Head of caudate nucleus (tissue), 42 donors: Measurements from ENCODE around the gene ASCL2.

ENCODE experiments used
- DNase-seq, 42 donors: peaks; one replicate each; pipeline versions ENCODE4 v3.0.0 to v3.0.0-alpha.2; 2020 to 2021; ENCODE audit warnings: mixed read lengths in 7 of 42
- intact Hi-C: fragments of 100-400 bp; cut with DNase I; formaldehyde crosslinking; loops from one replicate; pipeline ENCODE4 v1.15.0; 2022

Gene ASCL2

GRCh38 chr11:2310786-2311352, 40.5 kb upstream of the ASCL2 start:
- peak in 2 of 42 donors; percentile 5 to 9 for DNase-seq
- intact Hi-C loops = loop anchor here (10.0 kb wide), 1 partner anchor 64 kb away; the partner anchor contains the start of gene CD81

DNA sequence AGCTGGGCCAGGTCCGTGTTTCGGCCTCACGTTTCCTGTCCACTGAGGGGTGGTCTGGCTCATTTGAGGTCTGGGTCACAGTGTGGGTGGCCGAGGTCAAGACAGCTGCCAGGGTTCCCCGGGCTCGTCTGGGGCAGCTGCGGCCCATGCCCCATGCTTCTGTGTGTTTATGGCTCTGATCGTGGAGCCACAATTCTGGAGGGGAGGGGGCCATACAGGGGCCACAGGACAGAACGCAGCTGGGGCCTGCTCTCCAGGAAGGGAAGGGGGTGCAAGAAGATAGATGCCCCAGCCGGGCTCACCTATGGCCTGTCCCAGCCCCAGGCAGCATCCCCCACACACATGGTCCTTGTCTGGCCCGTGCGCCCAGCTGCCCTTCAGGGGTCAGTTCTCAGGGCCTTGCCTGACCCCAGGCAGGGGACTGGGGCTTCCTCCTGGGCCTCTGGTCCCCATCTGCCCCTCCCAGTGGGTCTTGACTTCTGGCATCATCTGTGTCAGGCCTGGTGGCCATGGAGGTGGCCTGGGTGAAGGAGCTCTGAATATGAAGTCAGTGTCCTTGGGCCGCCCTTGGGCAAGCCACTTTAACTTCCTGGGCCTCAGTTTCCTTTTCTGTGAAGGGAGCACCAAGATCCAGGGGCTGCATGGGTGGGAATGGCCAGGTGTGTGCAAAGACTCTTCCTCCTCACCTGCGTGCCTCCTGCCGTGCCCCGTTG, 39.8 kb upstream of the ASCL2 start:
- intact Hi-C loops = loop anchor here (10.0 kb wide), 1 partner anchor 65 kb away; the partner anchor contains the start of gene CD81
- DNase-seq = peak in 2 of 42 donors; percentile 4 to 13

- intact Hi-C loops = loop anchor here (10.0 kb wide), 3 partner anchors 65 to 585 kb away; partner anchors contain the start of gene CD81
- DNase-seq = no peak
Measured at GRCh38 chr11:2309251-2310072, 39.1 kb upstream of the ASCL2 start.

GRCh38 chr11:2308713-2309112, 38.3 kb upstream of the ASCL2 start:
- intact Hi-C loops = loop anchor here (10.0 kb wide), 2 partner anchors 226 to 586 kb away; no protein-coding TSS in a partner anchor
- no peak for DNase-seq

- DNase-seq = peak in 1 of 42 donors; percentile 11
- intact Hi-C loops = loop anchor here (10.0 kb wide), 2 partner anchors 227 to 587 kb away; no protein-coding TSS in a partner anchor
Measured at GRCh38 chr11:2307501-2308331, 37.3 kb upstream of the ASCL2 start.

GRCh38 chr11:2306877-2307500, 36.6 kb upstream of the ASCL2 start:
- DNase-seq = peak in 6 of 42 donors; percentile 1 to 39 (median 14)
- intact Hi-C loops = loop anchor here (10.0 kb wide), 2 partner anchors 228 to 588 kb away; no protein-coding TSS in a partner anchor

GRCh38 chr11:2306452-2306823, 36.0 kb upstream of the ASCL2 start:
- DNase-seq = peak in 8 of 42 donors; percentile 3 to 40 (median 12)
- intact Hi-C loops = loop anchor here (10.0 kb wide), 2 partner anchors 228 to 588 kb away; no protein-coding TSS in a partner anchor

DNA sequence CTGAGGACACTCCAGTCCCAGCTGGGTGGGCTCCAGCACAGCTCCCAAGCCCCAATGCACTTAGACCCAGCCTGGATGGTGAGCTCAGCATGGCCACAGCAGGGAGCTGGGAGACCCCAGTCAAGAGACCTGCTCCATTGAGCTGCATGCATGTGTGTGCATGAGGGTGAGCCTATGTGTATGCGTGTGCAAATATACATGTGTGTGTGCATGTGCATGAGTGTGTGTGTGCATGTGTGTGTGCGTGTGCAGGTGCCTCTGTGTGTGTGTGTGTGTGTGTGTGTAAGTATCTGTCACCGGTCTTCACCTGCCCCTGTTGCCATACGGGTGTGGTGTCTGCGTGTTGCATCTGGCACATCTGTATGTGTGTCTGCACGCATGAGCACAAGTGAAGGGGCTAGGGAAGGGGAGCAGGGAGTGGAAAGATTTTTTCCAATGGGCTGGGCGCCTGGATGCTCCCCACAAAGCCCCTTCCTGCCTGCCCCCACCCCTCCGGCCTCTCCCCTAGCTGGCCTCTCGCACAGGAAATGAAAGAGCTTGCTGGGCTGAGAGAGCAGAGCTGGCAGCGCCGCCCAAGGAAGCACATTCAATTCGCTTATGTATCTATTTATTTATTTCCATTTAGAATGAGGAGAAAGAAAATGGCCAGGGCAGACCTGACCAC, 35.5 kb upstream of the ASCL2 start:
- intact Hi-C loops = loop anchor here (2.0 to 10.0 kb wide), 3 partner anchors 115 to 589 kb away; no protein-coding TSS in a partner anchor
- peak in 9 of 42 donors; percentile 2 to 43 (median 25) for DNase-seq

- DNase-seq = peak; percentile 83 to 96 (median 90)
- intact Hi-C loops = loop anchor here (2.0 to 10.0 kb wide), 3 partner anchors 116 to 590 kb away; no protein-coding TSS in a partner anchor
Measured at GRCh38 chr11:2305140-2305778, 34.9 kb upstream of the ASCL2 start.

DNA sequence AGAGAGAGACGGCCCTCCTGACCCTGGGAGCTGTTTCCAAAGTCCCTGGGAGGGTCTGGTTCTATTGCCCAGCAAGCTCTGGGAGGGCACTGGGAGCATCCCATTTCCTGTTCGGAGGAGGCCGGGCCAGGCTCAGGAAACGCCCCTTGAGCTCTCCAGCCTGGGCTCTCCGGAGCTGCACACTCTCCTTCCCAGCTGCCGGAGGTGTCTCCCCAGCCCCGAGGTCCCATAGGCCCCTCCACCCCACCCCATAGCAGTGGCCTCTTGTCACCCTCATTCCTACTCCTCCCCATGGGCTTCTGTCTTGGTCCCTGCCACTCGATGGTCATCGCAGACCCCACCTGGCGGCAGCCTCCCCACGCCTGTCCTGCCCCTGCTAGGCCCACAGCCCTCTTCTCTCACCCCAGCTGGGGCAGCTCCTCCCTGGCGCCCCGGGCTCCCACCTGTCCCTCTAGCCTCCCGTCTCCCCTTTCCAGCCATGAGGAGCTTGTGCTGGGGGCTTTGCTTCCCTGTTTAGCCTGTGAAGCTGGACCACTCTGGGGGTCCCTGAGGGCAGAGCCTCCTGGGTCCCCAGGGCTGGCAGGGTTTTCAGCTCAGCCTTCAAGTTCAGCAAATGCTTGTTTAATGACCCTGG, 34.2 kb upstream of the ASCL2 start:
- intact Hi-C loops = loop anchor here (2.0 to 10.0 kb wide), 3 partner anchors 116 to 590 kb away; no protein-coding TSS in a partner anchor
- peak in 11 of 42 donors; percentile 3 to 30 (median 11) for DNase-seq

- DNase-seq = peak in 10 of 42 donors; percentile 2 to 34 (median 11)
- intact Hi-C loops = loop anchor here (2.0 to 10.0 kb wide), 3 partner anchors 117 to 591 kb away; no protein-coding TSS in a partner anchor
Measured at GRCh38 chr11:2303627-2304505, 33.5 kb upstream of the ASCL2 start.

DNA sequence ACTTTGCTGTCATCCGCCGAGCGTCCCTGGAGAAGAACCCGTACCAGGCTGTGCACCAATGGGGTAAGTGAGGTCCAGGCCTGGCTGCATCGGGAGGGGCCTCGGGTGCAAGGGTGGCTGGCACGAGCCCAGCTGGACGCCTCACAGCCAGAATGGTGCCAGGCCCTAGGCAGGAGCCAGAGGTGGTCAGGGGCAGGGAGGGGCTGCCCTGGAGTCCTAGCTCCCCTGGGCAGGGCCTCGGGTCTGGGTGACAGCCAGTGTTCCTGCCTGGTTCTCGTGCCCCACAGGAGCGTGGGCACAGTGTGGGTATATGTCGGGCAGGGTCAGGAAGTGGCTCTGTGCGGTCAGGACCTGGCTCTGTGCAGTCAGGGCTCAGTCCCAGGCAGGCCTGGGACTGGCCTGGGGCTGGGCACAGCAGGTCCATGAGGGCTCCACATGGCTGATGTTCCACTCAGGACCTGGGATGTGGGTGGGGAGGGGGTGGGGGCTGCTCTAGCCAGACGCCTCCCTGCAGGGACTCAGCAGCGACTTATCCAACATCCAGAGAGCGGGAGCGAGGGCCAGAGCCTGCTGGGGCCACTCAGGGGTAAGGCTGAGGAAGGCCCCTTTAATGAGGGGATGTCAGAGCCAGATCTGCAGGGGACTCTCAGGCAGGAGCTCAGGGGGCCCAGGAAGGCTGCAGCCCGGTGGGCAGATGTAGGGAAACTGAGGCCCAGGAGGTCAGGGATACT, 32.7 kb upstream of the ASCL2 start:
- intact Hi-C loops = loop anchor here (10.0 kb wide), 2 partner anchors 232 to 592 kb away; no protein-coding TSS in a partner anchor

DNA sequence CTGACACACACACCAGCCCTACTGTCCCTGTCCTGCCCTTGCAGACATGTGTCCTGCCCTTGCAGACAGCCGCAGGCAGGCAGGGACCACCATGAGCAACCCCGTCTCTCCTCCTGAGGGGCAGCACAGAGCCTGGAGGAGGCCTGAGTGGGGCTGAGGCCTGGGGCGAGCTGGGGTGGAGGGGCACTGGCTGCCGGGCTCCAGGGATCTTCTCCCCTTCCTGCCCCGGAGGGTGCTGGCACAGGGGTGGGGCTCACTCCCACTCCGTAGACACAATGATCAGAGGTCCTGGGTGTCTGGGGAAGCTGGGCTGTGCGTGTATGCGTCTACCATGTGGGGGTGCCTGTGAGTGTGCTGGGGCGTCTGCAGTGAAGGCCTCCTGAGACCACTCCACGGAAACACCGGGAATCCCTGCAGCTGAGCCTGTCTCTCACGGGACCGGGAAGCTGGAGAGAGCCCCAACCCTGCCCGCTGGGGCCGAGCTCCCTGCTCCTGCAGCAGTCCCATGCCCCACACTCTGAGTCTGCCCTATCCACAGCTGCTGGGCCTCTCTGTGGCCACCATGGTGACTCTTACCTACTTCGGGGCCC, 32.0 kb upstream of the ASCL2 start:
- intact Hi-C loops = loop anchor here (10.0 kb wide), 2 partner anchors 232 to 592 kb away; no protein-coding TSS in a partner anchor
- peak in 4 of 42 donors; percentile 5 to 34 (median 21) for DNase-seq

More for the DNA sequence above, 32.7 kb upstream of the ASCL2 start:
- peak in 7 of 42 donors; percentile 8 to 45 (median 30) for DNase-seq
